Astrocyte of the spinal cord (primary cell): Measurements from ENCODE around the gene TPRA1.

Source experiments
- DNase-seq: peaks from one replicate; pipeline ENCODE4 v3.0.0; 2011; ENCODE audit warnings: low read depth, low spot score
- H3K4me3 ChIP-seq: 2 replicates; pipeline ENCODE4 v1.5.1; 2011; ENCODE audit warnings: low read depth, mild to moderate bottlenecking, low read length, moderate library complexity
- CTCF ChIP-seq: IDR thresholded peaks from 2 replicates; pipeline ENCODE4 v1.5.1; 2012; ENCODE audit warnings: low read depth, mild to moderate bottlenecking, low read length, inconsistent platforms
- in situ Hi-C: cut with HindIII; loops from 2 replicates; pipeline ENCODE4 v1.10.0; 2017; ENCODE audit warnings: low sequenced_read_pairs

TPRA1 gene

GRCh38 chr3:127541320-127541719 is 49.2 kb downstream of the TPRA1 start:
- H3K4me3 ChIP-seq = no peak overlapping the region
- no peak for TF ChIP-seq CTCF
- in situ Hi-C loops = no loop called here
- DNase-seq = no peak

- no peak overlapping the region for H3K4me3 ChIP-seq
- in situ Hi-C loops = no loop called here
- DNase-seq = no peak
- TF ChIP-seq CTCF = no peak
Observed at GRCh38 chr3:127539366-127540060, 51.0 kb downstream of the TPRA1 start.

GRCh38 chr3:127538569-127538968 is 52.0 kb downstream of the TPRA1 start:
- H3K4me3 ChIP-seq = no peak overlapping the region
- in situ Hi-C loops = no loop called here
- no peak for TF ChIP-seq CTCF

GRCh38 chr3:127536830-127537812 is 53.4 kb downstream of the TPRA1 start:
- TF ChIP-seq CTCF = no peak
- in situ Hi-C loops = no loop called here
- DNase-seq = no peak
- no peak overlapping the region for H3K4me3 ChIP-seq

More at GRCh38 chr3:127538569-127538968, 52.0 kb downstream of the TPRA1 start:
- no peak for DNase-seq

GRCh38 chr3:127535901-127536829 is 54.4 kb downstream of the TPRA1 start:
- TF ChIP-seq CTCF = no peak
- in situ Hi-C loops = no loop called here
- DNase-seq = no peak
- no peak overlapping the region for H3K4me3 ChIP-seq
